Measurements from ENCODE around the gene MARVELD3.

The MARVELD3 gene

GRCh38 chr16:71622088-71622487 is 3.9 kb upstream of the MARVELD3 start:
- H3K27me3 Mint-ChIP-seq (ENCODE audit: low read depth, poor library complexity): peaks cover 28% of the 10 kb centered on the region

GRCh38 chr16:71623597-71623996 is 2.4 kb upstream of the MARVELD3 start:
- Mint-ChIP-seq H3K27me3 (ENCODE audit: low read depth, poor library complexity) (peaks cover 14% of the 10 kb centered on the region), H3K4me3 (no peak overlapping the region), H3K9me3 (peaks cover 5% of the 10 kb centered on the region), H3K36me3 (ENCODE audit: low read depth) (no peaks in the 10 kb centered on the region), H3K4me1 (no peaks in the 10 kb centered on the region), H3K27ac (no peak overlapping the region)
- TF ChIP-seq CTCF (IDR thresholded peaks at IDR 0.05): no peak
- no peak for DNase-seq

More at GRCh38 chr16:71622088-71622487, 3.9 kb upstream of the MARVELD3 start:
- no peak overlapping the region for H3K27ac Mint-ChIP-seq
- H3K9me3 Mint-ChIP-seq: peaks cover 5% of the 10 kb centered on the region
- TF ChIP-seq CTCF (IDR thresholded peaks at IDR 0.05): no peak
- DNase-seq: no peak
- no peak overlapping the region for H3K4me3 Mint-ChIP-seq
- no peaks in the 10 kb centered on the region for H3K4me1 Mint-ChIP-seq
- H3K36me3 Mint-ChIP-seq (ENCODE audit: low read depth): no peaks in the 10 kb centered on the region

- peak overlapping the region; percentile 69 for H3K4me3 Mint-ChIP-seq
- H3K36me3 Mint-ChIP-seq (ENCODE audit: low read depth): no peaks in the 10 kb centered on the region
- no peaks in the 10 kb centered on the region for H3K4me1 Mint-ChIP-seq
- peaks cover 9% of the 10 kb centered on the region for H3K27me3 Mint-ChIP-seq (ENCODE audit: low read depth, poor library complexity)
- no peak for DNase-seq
- H3K9me3 Mint-ChIP-seq: peaks cover 5% of the 10 kb centered on the region
- no peak for TF ChIP-seq CTCF (IDR thresholded peaks at IDR 0.05)
- no peak overlapping the region for H3K27ac Mint-ChIP-seq
Measured at GRCh38 chr16:71625113-71625850, 702 bp upstream of the MARVELD3 start.

GRCh38 chr16:71626858-71627213 is 852 bp downstream of the MARVELD3 start:
- Mint-ChIP-seq H3K36me3 (ENCODE audit: low read depth) (no peaks in the 10 kb centered on the region), H3K27ac (no peak overlapping the region), H3K27me3 (ENCODE audit: low read depth, poor library complexity) (no peaks in the 10 kb centered on the region), H3K9me3 (peaks cover 5% of the 10 kb centered on the region), H3K4me3 (peak overlapping the region; percentile 69), H3K4me1 (no peaks in the 10 kb centered on the region)
- no peak for DNase-seq
- no peak for TF ChIP-seq CTCF (IDR thresholded peaks at IDR 0.05)

GRCh38 chr16:71627731-71628181 is 1.8 kb downstream of the MARVELD3 start:
- Mint-ChIP-seq H3K4me1 (no peaks in the 10 kb centered on the region), H3K27me3 (ENCODE audit: low read depth, poor library complexity) (no peaks in the 10 kb centered on the region), H3K4me3 (no peak overlapping the region), H3K27ac (no peak overlapping the region), H3K9me3 (no peaks in the 10 kb centered on the region), H3K36me3 (ENCODE audit: low read depth) (no peaks in the 10 kb centered on the region)
- DNase-seq: no peak
- no peak for TF ChIP-seq CTCF (IDR thresholded peaks at IDR 0.05)

- no peaks in the 10 kb centered on the region for H3K36me3 Mint-ChIP-seq (ENCODE audit: low read depth)
- H3K27ac Mint-ChIP-seq: no peak overlapping the region
- H3K4me3 Mint-ChIP-seq: no peak overlapping the region
- H3K27me3 Mint-ChIP-seq (ENCODE audit: low read depth, poor library complexity): no peaks in the 10 kb centered on the region
- H3K4me1 Mint-ChIP-seq: no peaks in the 10 kb centered on the region
- DNase-seq: no peak
- no peak for TF ChIP-seq CTCF (IDR thresholded peaks at IDR 0.05)
- no peaks in the 10 kb centered on the region for H3K9me3 Mint-ChIP-seq
Measured at GRCh38 chr16:71628810-71629209, 2.8 kb downstream of the MARVELD3 start.
